KMS-11 (cell line): ENCODE results near the gene IGSF22.
A peak's percentile ranks its signal among the peaks of the same experiment; 100 is the strongest.

Experiments used
- H2AFZ ChIP-seq: fragments of 200-600 bp; sonication (generic); 2 replicates; pipeline ENCODE4 v1.6.1; 2016; ENCODE audit warnings: antibody characterized with exemption, mixed run types, low read depth
- H3K27ac ChIP-seq: fragments of 200-600 bp; sonication (generic); 2 replicates; pipeline ENCODE4 v1.6.1; 2016; ENCODE audit warnings: mild to moderate bottlenecking, mixed run types
- H3K27me3 ChIP-seq: fragments of 200-600 bp; sonication (generic); 2 replicates; pipeline ENCODE4 v1.6.1; 2017; ENCODE audit warnings: mild to moderate bottlenecking, low read depth, mixed run types, moderate library complexity; ENCODE audit not compliant: insufficient read depth
- H3K36me3 ChIP-seq: fragments of 200-600 bp; sonication (generic); 2 replicates; pipeline ENCODE4 v1.6.1; 2017; ENCODE audit warnings: mild to moderate bottlenecking, mixed run types; ENCODE audit not compliant: insufficient read depth
- H3K4me1 ChIP-seq: fragments of 200-600 bp; sonication (generic); 2 replicates; pipeline ENCODE4 v1.6.1; 2016; ENCODE audit warnings: mild to moderate bottlenecking, low read depth, mixed run types; ENCODE audit not compliant: poor library complexity, severe bottlenecking
- H3K4me2 ChIP-seq: fragments of 200-600 bp; sonication (generic); 2 replicates; pipeline ENCODE4 v1.7.0; 2016; ENCODE audit warnings: mild to moderate bottlenecking, mixed run types
- H3K4me3 ChIP-seq: fragments of 200-600 bp; sonication (generic); IDR thresholded peaks from 2 replicates; pipeline ENCODE4 v1.6.1; 2017; ENCODE audit warnings: low read depth, low read length, mixed read lengths; ENCODE audit not compliant: insufficient read depth
- H3K79me2 ChIP-seq: fragments of 200-600 bp; sonication (generic); 2 replicates; pipeline ENCODE4 v1.6.1; 2016; ENCODE audit warnings: low read depth, mixed run types; ENCODE audit not compliant: insufficient read depth
- H3K9ac ChIP-seq: fragments of 200-600 bp; sonication (generic); 2 replicates; pipeline ENCODE4 v1.6.1; 2016; ENCODE audit warnings: mild to moderate bottlenecking, mixed run types
- H4K20me1 ChIP-seq: fragments of 200-600 bp; sonication (generic); 2 replicates; pipeline ENCODE4 v1.6.1; 2016; ENCODE audit warnings: mild to moderate bottlenecking, mixed run types; ENCODE audit not compliant: insufficient read depth
- TF ChIP-seq, protein P1 (sequence below): fragments of 200-600 bp; sonication (generic); conservative IDR thresholded peaks from 2 replicates; pipeline ENCODE4 v1.6.1; 2017; ENCODE audit warnings: low read depth, mild to moderate bottlenecking, antibody characterized with exemption, low read length, moderate library complexity, mixed read lengths

IGSF22 gene

DNA sequence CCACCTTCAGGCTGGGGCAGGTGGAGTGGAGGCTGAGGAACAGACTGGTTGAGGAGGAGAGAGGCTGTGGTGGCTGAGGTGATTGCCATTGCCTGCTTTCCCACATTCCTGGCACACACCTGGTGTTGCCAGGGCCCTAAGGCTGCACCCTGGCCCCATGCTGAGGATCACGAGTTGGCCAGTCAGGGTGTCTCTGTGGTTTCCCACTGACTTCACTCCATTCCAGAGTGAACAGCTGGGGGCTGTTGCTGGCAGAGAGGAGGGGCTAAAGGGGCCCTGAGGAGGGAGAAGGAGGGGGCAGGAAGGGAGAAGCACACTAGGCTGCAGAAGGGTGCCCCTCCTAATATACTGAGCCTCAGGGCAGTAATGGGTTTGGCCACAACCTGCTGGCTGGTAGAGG lies 25.6 kb downstream of the IGSF22 start:
- peak overlapping the region; percentile 7; the same call in 1 of the 2 replicates for H3K4me2 ChIP-seq

DNA sequence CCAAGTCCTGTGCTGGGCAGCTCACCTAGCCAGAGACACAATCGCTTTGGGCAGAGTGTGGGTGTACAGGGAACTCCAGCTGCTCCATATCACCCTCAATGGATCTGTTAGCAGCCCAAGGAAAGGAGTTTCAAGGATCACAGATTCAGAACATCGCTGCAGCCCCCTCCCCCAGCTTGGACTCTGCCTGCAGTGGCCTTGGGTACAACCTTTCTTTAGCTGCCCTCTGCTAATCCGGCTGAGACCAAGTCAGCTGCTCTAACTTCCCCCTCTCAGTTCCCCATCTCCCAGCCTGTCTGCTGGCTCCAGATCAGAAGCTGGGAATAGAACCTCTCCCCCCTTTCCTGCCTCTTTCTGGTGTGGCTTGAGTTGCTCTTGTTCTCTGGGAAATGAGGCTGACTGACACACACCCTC lies 26.1 kb downstream of the IGSF22 start:
- Histone ChIP-seq H3K4me3 (no peak overlapping the region), H3K4me2 (peak overlapping the region; percentile 88; the same call in 1 of the 2 replicates), H3K4me1 (peaks cover 18% of the 10 kb centered on the region), H3K9ac (no peak overlapping the region), H3K36me3 (no peaks in the 10 kb centered on the region), H3K79me2 (no peaks in the 10 kb centered on the region), H2AFZ (no peak overlapping the region), H3K27me3 (no peaks in the 10 kb centered on the region), H4K20me1 (no peaks in the 10 kb centered on the region), H3K27ac (no peak overlapping the region)
- TF ChIP-seq, protein P1, sequence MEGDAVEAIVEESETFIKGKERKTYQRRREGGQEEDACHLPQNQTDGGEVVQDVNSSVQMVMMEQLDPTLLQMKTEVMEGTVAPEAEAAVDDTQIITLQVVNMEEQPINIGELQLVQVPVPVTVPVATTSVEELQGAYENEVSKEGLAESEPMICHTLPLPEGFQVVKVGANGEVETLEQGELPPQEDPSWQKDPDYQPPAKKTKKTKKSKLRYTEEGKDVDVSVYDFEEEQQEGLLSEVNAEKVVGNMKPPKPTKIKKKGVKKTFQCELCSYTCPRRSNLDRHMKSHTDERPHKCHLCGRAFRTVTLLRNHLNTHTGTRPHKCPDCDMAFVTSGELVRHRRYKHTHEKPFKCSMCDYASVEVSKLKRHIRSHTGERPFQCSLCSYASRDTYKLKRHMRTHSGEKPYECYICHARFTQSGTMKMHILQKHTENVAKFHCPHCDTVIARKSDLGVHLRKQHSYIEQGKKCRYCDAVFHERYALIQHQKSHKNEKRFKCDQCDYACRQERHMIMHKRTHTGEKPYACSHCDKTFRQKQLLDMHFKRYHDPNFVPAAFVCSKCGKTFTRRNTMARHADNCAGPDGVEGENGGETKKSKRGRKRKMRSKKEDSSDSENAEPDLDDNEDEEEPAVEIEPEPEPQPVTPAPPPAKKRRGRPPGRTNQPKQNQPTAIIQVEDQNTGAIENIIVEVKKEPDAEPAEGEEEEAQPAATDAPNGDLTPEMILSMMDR = no peak

More for the DNA sequence above, 25.6 kb downstream of the IGSF22 start:
- H3K36me3 ChIP-seq = no peaks in the 10 kb centered on the region
- no peaks in the 10 kb centered on the region for H3K79me2 ChIP-seq
- no peak overlapping the region for H3K27ac ChIP-seq
- H3K9ac ChIP-seq = no peak overlapping the region
- H4K20me1 ChIP-seq = no peaks in the 10 kb centered on the region
- H3K4me3 ChIP-seq = no peak overlapping the region
- peaks cover 18% of the 10 kb centered on the region for H3K4me1 ChIP-seq
- TF ChIP-seq, protein P1 = no peak
- H3K27me3 ChIP-seq = no peaks in the 10 kb centered on the region
- no peak overlapping the region; the same call in 1 of the 2 replicates for H2AFZ ChIP-seq

DNA sequence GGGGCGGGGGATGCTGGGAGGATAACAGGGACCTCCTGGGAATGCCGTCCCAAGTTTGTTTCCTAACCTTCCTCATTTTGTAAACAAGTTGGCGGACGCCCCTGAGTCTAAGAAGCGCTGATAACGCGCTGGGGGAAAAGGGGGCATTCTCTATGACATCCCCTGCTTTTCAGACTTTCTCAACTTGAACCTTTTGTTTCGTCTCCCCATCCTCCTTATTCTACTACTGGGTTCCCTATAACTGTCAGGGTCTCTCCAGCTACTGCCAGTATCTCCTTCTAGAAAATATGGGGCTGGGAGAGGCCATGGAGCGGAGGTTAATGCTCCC lies 26.8 kb downstream of the IGSF22 start:
- Histone ChIP-seq H2AFZ (peak overlapping the region; percentile 90), H3K27ac (no peak overlapping the region), H3K9ac (peak overlapping the region; percentile 23; the same call in 1 of the 2 replicates)

DNA sequence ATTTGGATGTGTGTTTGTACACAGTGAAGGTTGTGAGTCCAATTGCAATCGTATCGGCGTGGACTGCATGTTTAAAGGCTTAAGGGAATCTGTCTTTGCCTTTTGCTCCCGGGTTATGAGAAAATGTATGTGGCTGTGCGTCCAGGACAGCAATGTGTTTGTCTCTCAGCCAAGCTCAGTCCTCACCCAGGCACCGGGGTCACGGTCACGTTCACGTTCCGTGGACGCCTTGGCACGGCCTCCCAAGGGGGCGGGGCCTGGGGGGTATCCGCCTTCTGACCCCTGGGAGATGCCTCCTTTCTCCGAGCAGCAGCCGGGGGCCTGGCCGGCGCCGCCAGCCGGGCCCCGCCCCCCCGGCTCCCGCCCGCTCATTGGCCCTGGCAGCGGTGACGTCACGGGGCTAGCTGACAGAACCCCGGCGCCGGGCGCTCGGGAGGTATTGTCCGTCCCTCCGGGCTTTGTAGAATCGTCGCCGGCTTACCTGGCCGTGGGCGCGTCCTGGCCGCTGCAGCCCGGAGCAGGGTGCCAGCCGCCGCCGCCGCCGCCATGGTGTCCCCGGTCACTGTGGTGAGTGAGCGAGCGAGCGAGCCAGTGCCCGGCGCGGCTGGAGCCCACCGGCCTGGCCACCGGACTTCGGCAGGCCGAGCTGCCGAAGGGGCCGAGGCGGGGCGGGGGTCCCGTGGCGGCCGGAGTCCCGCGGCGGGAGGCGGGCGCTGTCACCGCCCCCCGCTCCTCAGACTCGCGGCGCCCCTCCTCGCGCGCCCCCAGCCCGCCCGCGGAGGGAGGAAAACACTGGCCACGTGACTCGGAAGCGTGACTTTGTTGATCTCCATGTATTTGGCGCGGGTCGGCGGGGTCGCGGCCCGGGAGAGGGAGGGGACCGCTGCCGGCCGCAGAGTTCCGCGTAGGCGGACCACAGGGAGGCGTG lies 27.4 kb downstream of the IGSF22 start, which contains the start of gene TMEM86A:
TMEM86A (plus strand) TSS at position 439 of the 928 bp plus-strand sequence; CDS start at position 547, 108 bp downstream.
- H3K9ac ChIP-seq = peak within 1 kb of the TSS; percentile 23; the same call in 1 of the 2 replicates

More for the DNA sequence above, 26.8 kb downstream of the IGSF22 start:
- Histone ChIP-seq H3K36me3 (no peaks in the 10 kb centered on the region), H4K20me1 (no peaks in the 10 kb centered on the region), H3K4me3 (no peak overlapping the region), H3K4me2 (peak overlapping the region; percentile 88), H3K79me2 (no peaks in the 10 kb centered on the region), H3K27me3 (no peaks in the 10 kb centered on the region), H3K4me1 (peaks cover 18% of the 10 kb centered on the region)
- TF ChIP-seq, protein P1 = no peak

More for the DNA sequence above, 27.4 kb downstream of the IGSF22 start, which contains the start of gene TMEM86A:
- Histone ChIP-seq H3K79me2 (no peaks in the 10 kb centered on the region), H3K4me1 (peaks cover 19% of the 10 kb centered on the region), H3K27ac (no peak within 1 kb of the TSS), H3K4me3 (no peak within 1 kb of the TSS), H2AFZ (peak within 1 kb of the TSS; percentile 90), H4K20me1 (no peaks in the 10 kb centered on the region), H3K36me3 (no peaks in the 10 kb centered on the region), H3K4me2 (peak within 1 kb of the TSS; percentile 88), H3K27me3 (no peaks in the 10 kb centered on the region)
- TF ChIP-seq, protein P1 = no peak
